Activated CD4-positive, alpha-beta T cell treated with anti-CD3 and anti-CD28 coated beads for 24 hours (primary cell): Measurements from ENCODE around the gene SATB2.

Experiments
- DNase-seq, 2 donors: peaks; one replicate each; pipeline ENCODE4 v3.0.0-alpha.2; 2020; ENCODE audit warnings: low read depth in 2 of 2

The SATB2 gene

GRCh38 chr2:199452260-199452990 is 5.3 kb downstream of the SATB2 start:
- no peak for DNase-seq

- DNase-seq = no peak
Measured at GRCh38 chr2:199449956-199450355, 7.8 kb downstream of the SATB2 start.

GRCh38 chr2:199449455-199449854 is 8.3 kb downstream of the SATB2 start:
- DNase-seq = no peak

- no peak for DNase-seq
Measured at GRCh38 chr2:199446996-199447576, 10.7 kb downstream of the SATB2 start.

- DNase-seq = no peak
Measured at GRCh38 chr2:199444749-199445148, 13.0 kb downstream of the SATB2 start.

GRCh38 chr2:199443589-199444130 is 14.1 kb downstream of the SATB2 start:
- no peak for DNase-seq

- DNase-seq = no peak
Measured at GRCh38 chr2:199442173-199442572, 15.6 kb downstream of the SATB2 start.

- no peak for DNase-seq
Measured at GRCh38 chr2:199441759-199442158, 16.0 kb downstream of the SATB2 start.

GRCh38 chr2:199440118-199440517 is 17.6 kb downstream of the SATB2 start:
- no peak for DNase-seq

- no peak for DNase-seq
Measured at GRCh38 chr2:199439542-199439941, 18.2 kb downstream of the SATB2 start.

GRCh38 chr2:199439066-199439465 is 18.7 kb downstream of the SATB2 start:
- no peak for DNase-seq

GRCh38 chr2:199434555-199434954 is 23.2 kb downstream of the SATB2 start:
- no peak for DNase-seq

- DNase-seq = no peak
Measured at GRCh38 chr2:199433204-199433832, 24.4 kb downstream of the SATB2 start.

- no peak for DNase-seq
Measured at GRCh38 chr2:199431746-199432213, 26.0 kb downstream of the SATB2 start.

- DNase-seq = no peak
Measured at GRCh38 chr2:199430214-199430613, 27.5 kb downstream of the SATB2 start.

- no peak for DNase-seq
Measured at GRCh38 chr2:199428291-199428690, 29.4 kb downstream of the SATB2 start.

- no peak for DNase-seq
Measured at GRCh38 chr2:199424160-199424559, 33.6 kb downstream of the SATB2 start.

- DNase-seq = no peak
Measured at GRCh38 chr2:199419428-199419827, 38.3 kb downstream of the SATB2 start.

- no peak for DNase-seq
Measured at GRCh38 chr2:199414465-199414864, 43.3 kb downstream of the SATB2 start.

- DNase-seq = no peak
Measured at GRCh38 chr2:199414001-199414400, 43.7 kb downstream of the SATB2 start.

- DNase-seq = no peak
Measured at GRCh38 chr2:199409759-199410529, 47.8 kb downstream of the SATB2 start.

- DNase-seq = no peak
Measured at GRCh38 chr2:199407421-199407820, 50.3 kb downstream of the SATB2 start.
